Cardiac septum (tissue), 1 donor: ENCODE measurements around the gene SENP1. TPM values are rescaled to one million over a fixed set of nuclear protein-coding genes. Genes with fewer than 3 reads are reported as not detected.

ENCODE experiments used
- DNase-seq: peaks from one replicate; pipeline ENCODE4 v3.0.0-alpha.2; 2020; ENCODE audit warnings: low spot score
- intact Hi-C: fragments of 100-400 bp; cut with DNase I; formaldehyde crosslinking; loops from one replicate; pipeline ENCODE4 v1.14.0; 2022
- total RNA-seq: library from RNA; stranded (reverse); fragmentation: NEBNext Ultra II Directional; extraction: Animal tissue kit (Norgen Biotek cat#: 25700); gene quantifications from one replicate; pipeline ENCODE4 v1.2.1, GENCODE V29; 2021
- donor health status: DM: no; HTN: no; CAD: no.

The SENP1 gene
- total RNA-seq, 1 donor from 2014 or later: 10.1 TPM

GRCh38 chr12:48043771-48044170 is 62.1 kb downstream of the SENP1 start:
- intact Hi-C loops: no loop called here

GRCh38 chr12:48041591-48042423 is 64.1 kb downstream of the SENP1 start:
- intact Hi-C loops: no loop called here
- DNase-seq: no peak

More at GRCh38 chr12:48043771-48044170, 62.1 kb downstream of the SENP1 start:
- DNase-seq: no peak

- intact Hi-C loops: no loop called here
- DNase-seq: no peak
Measured at GRCh38 chr12:48040354-48040753, 65.5 kb downstream of the SENP1 start.

- intact Hi-C loops: no loop called here
- DNase-seq: no peak
Measured at GRCh38 chr12:48039151-48039550, 66.7 kb downstream of the SENP1 start.

- intact Hi-C loops: no loop called here
- DNase-seq: no peak
Measured at GRCh38 chr12:48038085-48038484, 67.8 kb downstream of the SENP1 start.

- no peak for DNase-seq
- intact Hi-C loops: no loop called here
Measured at GRCh38 chr12:48037267-48037915, 68.5 kb downstream of the SENP1 start.

- intact Hi-C loops: no loop called here
- DNase-seq: no peak
Measured at GRCh38 chr12:48036818-48037217, 69.1 kb downstream of the SENP1 start.

GRCh38 chr12:48034835-48035805 is 70.8 kb downstream of the SENP1 start:
- intact Hi-C loops: no loop called here
- DNase-seq: no peak

- DNase-seq: no peak
- intact Hi-C loops: no loop called here
Measured at GRCh38 chr12:48033451-48033850, 72.4 kb downstream of the SENP1 start.

GRCh38 chr12:48032597-48032996 is 73.3 kb downstream of the SENP1 start:
- intact Hi-C loops: no loop called here
- DNase-seq: no peak

GRCh38 chr12:48031135-48031960 is 74.5 kb downstream of the SENP1 start:
- no peak for DNase-seq
- intact Hi-C loops: no loop called here

- no peak for DNase-seq
- intact Hi-C loops: no loop called here
Measured at GRCh38 chr12:48030173-48030650, 75.7 kb downstream of the SENP1 start.

GRCh38 chr12:48029491-48030172 is 76.2 kb downstream of the SENP1 start:
- intact Hi-C loops: no loop called here
- no peak for DNase-seq

GRCh38 chr12:48028541-48029431 is 77.1 kb downstream of the SENP1 start:
- no peak for DNase-seq
- intact Hi-C loops: no loop called here

- intact Hi-C loops: no loop called here
- DNase-seq: no peak
Measured at GRCh38 chr12:48027183-48028002, 78.5 kb downstream of the SENP1 start.

GRCh38 chr12:48026060-48026827 is 79.6 kb downstream of the SENP1 start:
- intact Hi-C loops: no loop called here

More at GRCh38 chr12:48026060-48026827, 79.6 kb downstream of the SENP1 start:
- DNase-seq: no peak
